Muscle of leg (tissue), 11 donors: Measurements from ENCODE around the gene TARDBP. TPM values are rescaled to one million over a fixed set of nuclear protein-coding genes. Genes with fewer than 3 reads are reported as not detected.
"Not testable (repeated sequence)": the region's sequence is repeated elsewhere in the genome, so short reads cannot be mapped to it uniquely, and the experiment has no call there.

ENCODE experiments used
- DNase-seq: peaks from one replicate; pipeline ENCODE4 v3.0.0; 2013
- H3K27ac ChIP-seq: one replicate; pipeline ENCODE4 v1.5.1; 2013; ENCODE audit warnings: mild to moderate bottlenecking, low read length, control low read depth
- H3K27me3 ChIP-seq: one replicate; pipeline ENCODE4 v1.6.1; 2013; ENCODE audit warnings: low read length; ENCODE audit not compliant: control insufficient read depth, insufficient read depth
- H3K36me3 ChIP-seq: one replicate; pipeline ENCODE4 v1.6.1; 2013; ENCODE audit warnings: low read length; ENCODE audit not compliant: control insufficient read depth, insufficient read depth
- H3K4me1 ChIP-seq: one replicate; pipeline ENCODE4 v1.6.1; 2013; ENCODE audit warnings: low read length; ENCODE audit not compliant: control insufficient read depth, insufficient read depth
- H3K4me3 ChIP-seq: one replicate; pipeline ENCODE4 v1.5.1; 2013; ENCODE audit warnings: low read length, control low read depth
- H3K9me3 ChIP-seq: replicated peaks from 2 replicates; pipeline ENCODE4 v1.6.1; 2013; ENCODE audit warnings: low read depth, low read length; ENCODE audit not compliant: control insufficient read depth
- WGBS: methylation state at CpG from one replicate; pipeline ENCODE4 v1.1.5; 2013; ENCODE audit warnings: missing lambda C conversion rate; ENCODE audit not compliant: insufficient coverage; 5-methylcytosine and 5-hydroxymethylcytosine counted together
- polyA plus RNA-seq, 8 donors: library from polyadenylated mRNA; unstranded; fragments of 120-200 nt; gene quantifications; one replicate each; pipeline versions ENCODE4 v1.2.1 to v1.2.3, GENCODE V29; 2013; ENCODE audit warnings: inconsistent platforms in 1 of 8, low replicate concordance in 1 of 8; ENCODE audit not compliant: insufficient read length in 8 of 8, insufficient read depth in 1 of 8
- total RNA-seq: library from RNA; stranded (reverse); fragments of 120-200 nt; gene quantifications from one replicate; pipeline ENCODE4 v1.2.4, GENCODE V29; 2013

The TARDBP gene
- total and polyA plus RNA-seq, 9 donors: 44.3 to 216 (median 201) TPM

DNA sequence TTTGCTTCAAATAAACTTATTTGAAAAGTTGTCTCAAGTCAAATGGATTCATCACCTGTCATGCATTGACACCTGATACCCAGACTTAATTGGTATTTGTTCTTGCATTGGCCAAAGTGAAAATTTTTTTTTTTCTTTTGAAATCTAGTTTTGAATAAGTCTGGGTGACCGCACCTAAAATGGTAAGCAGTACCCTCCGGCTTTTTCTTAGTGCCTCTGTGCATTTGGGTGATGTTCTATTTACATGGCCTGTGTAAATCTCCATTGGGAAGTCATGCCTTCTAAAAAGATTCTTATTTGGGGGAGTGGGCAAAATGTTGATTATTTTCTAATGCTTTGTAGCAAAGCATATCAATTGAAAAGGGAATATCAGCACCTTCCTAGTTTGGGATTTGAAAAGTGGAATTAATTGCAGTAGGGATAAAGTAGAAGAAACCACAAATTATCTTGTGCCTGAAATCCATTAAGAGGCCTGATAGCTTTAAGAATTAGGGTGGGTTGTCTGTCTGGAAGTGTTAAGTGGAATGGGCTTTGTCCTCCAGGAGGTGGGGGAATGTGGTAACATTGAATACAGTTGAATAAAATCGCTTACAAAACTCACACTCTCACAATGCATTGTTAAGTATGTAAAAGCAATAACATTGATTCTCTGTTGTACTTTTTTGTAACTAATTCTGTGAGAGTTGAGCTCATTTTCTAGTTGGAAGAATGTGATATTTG, 11.9 kb downstream of the TARDBP start:
- no peak overlapping the region for H3K27ac ChIP-seq
- 100% methylated on average over 2 of the region's 3 CpGs for WGBS
- no peaks in the 10 kb centered on the region for H3K27me3 ChIP-seq
- H3K4me3 ChIP-seq: no peak overlapping the region
- DNase-seq: no peak
- H3K36me3 ChIP-seq: peaks cover 52% of the 10 kb centered on the region
- no peaks in the 10 kb centered on the region for H3K4me1 ChIP-seq
- H3K9me3 ChIP-seq: no peaks in the 10 kb centered on the region

DNA sequence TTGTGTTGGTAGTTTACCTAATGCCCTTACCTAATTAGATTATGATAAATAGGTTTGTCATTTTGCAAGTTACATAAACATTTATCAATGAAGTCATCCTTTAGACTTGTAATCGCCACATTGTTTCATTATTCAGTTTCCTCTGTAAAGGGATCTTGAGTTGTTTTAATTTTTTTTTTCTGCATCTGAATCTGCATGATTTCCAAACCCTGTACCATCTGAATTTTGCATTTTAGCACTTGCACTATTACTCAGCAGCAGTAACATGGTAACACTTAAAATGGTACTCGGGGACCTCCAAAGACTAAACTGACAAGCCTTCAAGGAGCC, 12.4 kb downstream of the TARDBP start:
- Histone ChIP-seq H3K36me3 (peaks cover 52% of the 10 kb centered on the region), H3K9me3 (no peaks in the 10 kb centered on the region), H3K4me1 (no peaks in the 10 kb centered on the region), H3K4me3 (no peak overlapping the region), H3K27me3 (no peaks in the 10 kb centered on the region), H3K27ac (no peak overlapping the region)
- DNase-seq: no peak
- WGBS: no CpG with 5 or more reads among the region's 2 CpGs

DNA sequence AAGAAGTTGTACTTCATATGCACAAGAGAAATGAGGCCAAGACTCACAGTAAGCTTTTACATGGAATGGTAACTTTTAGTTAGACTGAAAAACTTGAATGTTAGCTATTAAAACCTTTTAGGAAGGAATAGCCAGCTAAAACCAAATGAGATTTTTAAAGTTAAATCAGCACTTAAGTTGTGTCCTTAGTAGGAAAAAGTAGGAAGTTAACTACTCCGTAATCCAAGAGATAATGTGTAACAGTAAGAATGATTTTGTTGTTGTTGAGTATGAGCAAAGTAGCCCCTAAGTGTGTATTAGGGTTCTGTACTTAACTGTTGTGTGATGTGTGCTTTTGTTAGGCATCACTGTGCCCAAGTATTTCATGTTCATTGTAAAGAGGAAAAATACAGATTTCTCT, 13.2 kb downstream of the TARDBP start:
- no peak overlapping the region for H3K27ac ChIP-seq
- no peak for DNase-seq
- H3K9me3 ChIP-seq: no peaks in the 10 kb centered on the region
- H3K4me1 ChIP-seq: no peaks in the 10 kb centered on the region
- no peaks in the 10 kb centered on the region for H3K27me3 ChIP-seq
- H3K36me3 ChIP-seq: peaks cover 48% of the 10 kb centered on the region
- WGBS: no CpG with 5 or more reads among the region's 1 CpG
- H3K4me3 ChIP-seq: no peak overlapping the region

DNA sequence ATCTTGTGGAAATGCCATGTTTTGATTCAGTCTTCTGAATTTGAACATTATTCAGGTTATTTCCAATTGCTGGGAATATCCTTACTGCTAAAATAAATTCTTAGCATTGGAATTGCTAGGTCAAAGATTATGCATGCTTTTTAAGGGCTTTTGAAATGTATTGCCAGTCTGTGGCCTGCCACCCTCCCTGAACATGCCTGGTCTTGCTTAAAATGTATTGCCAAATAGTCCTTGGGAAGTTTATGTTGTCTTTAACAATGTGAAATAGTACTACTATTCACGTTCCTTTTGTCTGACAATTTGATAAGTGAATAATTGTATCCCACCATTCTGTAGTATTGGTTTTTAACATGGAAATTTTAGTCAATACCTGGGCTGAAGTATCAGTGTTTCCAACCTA, 13.6 kb downstream of the TARDBP start:
- Histone ChIP-seq H3K27ac (no peak overlapping the region), H3K4me1 (no peaks in the 10 kb centered on the region), H3K9me3 (no peaks in the 10 kb centered on the region), H3K36me3 (peaks cover 47% of the 10 kb centered on the region), H3K27me3 (no peaks in the 10 kb centered on the region), H3K4me3 (no peak overlapping the region)
- no peak for DNase-seq
- no CpG with 5 or more reads among the region's 1 CpG for WGBS

DNA sequence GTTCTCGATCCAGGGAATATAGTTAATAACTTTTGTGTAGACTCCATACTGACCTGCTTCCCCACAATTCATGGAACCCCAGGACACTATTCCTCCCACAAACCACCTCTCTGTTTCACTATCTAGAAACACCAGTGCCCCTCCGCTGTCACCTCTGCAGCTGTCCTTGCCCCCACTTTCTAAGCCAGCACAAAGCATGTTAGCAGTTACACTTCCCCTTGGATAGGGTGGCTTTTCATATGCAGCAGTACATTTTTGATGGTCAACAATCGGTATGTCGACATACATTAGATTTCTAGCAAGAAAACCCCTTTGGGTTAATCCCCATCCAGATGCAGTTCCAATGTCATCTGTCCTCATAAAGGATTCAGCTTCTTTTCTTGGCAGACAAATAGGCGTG, 14.4 kb downstream of the TARDBP start:
- Histone ChIP-seq H3K9me3 (no peaks in the 10 kb centered on the region), H3K27ac (no peak overlapping the region), H3K4me3 (no peak overlapping the region), H3K36me3 (peaks cover 39% of the 10 kb centered on the region), H3K27me3 (no peaks in the 10 kb centered on the region), H3K4me1 (no peaks in the 10 kb centered on the region)
- DNase-seq: no peak
- WGBS: no CpG with 5 or more reads among the region's 5 CpGs

DNA sequence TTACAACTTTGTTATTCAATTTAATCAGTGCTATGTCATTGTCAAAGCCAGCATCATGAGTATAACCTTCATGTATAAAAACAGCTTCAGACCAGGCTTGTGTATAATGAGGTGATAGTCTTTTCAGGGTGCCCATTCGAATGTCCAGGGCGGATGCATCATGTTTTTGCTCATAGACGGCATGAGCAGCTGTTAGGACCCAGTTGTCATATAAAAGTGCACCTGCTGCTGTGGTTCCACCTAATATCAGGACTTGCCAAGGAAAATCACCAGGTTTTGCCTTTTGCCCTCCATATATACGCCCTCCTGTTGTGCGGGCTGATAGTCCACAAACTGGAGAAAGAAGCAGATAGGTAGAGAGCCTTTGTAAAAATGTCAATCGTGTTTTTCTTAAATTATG, 14.9 kb downstream of the TARDBP start:
- H3K27me3 ChIP-seq: no peaks in the 10 kb centered on the region
- no peak overlapping the region for H3K27ac ChIP-seq
- no peaks in the 10 kb centered on the region for H3K4me1 ChIP-seq
- H3K9me3 ChIP-seq: no peaks in the 10 kb centered on the region
- DNase-seq: no peak
- 68% methylated on average over 3 of the region's 6 CpGs for WGBS
- peaks cover 35% of the 10 kb centered on the region for H3K36me3 ChIP-seq
- no peak overlapping the region for H3K4me3 ChIP-seq

DNA sequence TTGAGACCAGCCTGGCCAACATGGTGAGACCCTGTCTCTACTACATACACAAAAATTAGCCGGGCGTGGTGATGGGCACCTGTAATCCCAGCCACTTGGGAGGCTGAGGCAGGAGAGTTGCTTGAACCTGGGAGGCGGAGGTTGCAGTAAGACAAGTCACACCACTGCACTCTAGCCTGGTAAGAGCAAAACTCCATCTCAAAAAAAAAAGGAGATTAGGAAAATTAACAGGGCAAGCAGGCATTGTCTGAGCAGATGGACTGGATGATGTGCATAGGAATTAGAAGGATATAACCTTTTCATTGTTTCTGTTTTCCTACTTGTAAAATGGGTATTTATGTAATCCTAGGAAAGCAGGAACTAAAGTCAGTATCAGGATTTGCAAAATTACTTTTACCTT, 15.6 kb downstream of the TARDBP start:
- peaks cover 33% of the 10 kb centered on the region for H3K36me3 ChIP-seq
- no peak overlapping the region for H3K4me3 ChIP-seq
- WGBS: no CpG with 5 or more reads among the region's 3 CpGs
- no peaks in the 10 kb centered on the region for H3K4me1 ChIP-seq
- DNase-seq: no peak
- no peaks in the 10 kb centered on the region for H3K27me3 ChIP-seq
- no peaks in the 10 kb centered on the region for H3K9me3 ChIP-seq
- H3K27ac ChIP-seq: no peak overlapping the region

DNA sequence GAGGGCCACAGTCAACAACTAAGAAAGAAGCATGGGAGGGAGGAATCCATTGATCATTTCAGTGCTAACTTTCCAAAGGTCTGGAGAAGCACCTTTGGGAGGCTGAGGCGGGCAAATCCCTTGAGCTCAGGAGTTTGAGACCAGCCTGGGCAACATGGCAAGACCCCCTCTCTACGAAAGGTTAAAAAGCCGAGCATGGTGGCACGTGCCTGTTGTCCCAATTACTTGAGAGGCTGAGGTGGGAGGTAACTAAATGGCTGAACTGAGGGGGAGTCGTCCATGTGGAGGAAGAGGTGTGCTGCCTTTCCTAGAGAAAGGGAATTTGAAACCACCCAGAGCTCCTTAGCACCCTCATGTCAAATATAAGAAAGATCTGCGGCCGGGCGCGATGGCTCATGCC, 18.4 kb downstream of the TARDBP start:
- Histone ChIP-seq H3K9me3 (no peaks in the 10 kb centered on the region), H3K27me3 (no peaks in the 10 kb centered on the region), H3K27ac (no peak overlapping the region), H3K4me3 (no peak overlapping the region), H3K4me1 (no peaks in the 10 kb centered on the region), H3K36me3 (peaks cover 22% of the 10 kb centered on the region)
- DNase-seq: no peak
- WGBS: 75% methylated on average over 5 of the region's 9 CpGs

DNA sequence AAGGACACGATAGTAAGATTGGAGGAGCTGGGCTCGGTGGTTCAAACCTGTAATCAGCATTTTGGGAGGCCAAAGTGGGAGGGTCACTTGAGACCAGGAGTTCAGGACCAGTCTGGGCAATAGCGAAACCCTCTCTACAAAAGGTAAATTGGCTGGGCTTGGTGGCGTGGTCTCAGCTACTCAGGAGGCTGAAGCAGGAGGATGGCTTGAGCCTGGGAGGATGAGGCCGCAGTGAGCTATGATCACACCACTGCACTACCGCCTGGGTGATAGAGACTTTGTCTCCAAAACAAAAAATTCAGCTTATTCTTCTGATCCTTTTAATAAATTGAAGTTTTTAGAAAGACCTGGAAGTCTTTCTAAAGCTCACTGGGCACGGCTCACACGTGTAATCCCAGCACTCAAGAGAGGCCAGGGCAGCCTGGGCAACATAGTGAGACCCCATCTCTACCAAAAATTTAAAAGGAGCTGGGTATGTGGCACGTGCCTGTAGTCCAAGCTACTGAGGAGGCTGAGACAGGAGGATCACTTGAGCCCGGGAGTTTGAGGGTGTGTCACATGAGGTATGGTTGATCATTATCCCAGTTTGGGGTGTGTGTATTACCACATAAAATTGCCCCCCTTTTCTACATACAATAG, 19.3 kb downstream of the TARDBP start:
- Histone ChIP-seq H3K9me3 (no peaks in the 10 kb centered on the region), H3K27ac (no peak overlapping the region), H3K36me3 (peaks cover 18% of the 10 kb centered on the region), H3K4me1 (no peaks in the 10 kb centered on the region), H3K27me3 (no peaks in the 10 kb centered on the region), H3K4me3 (no peak overlapping the region)
- WGBS: 86% methylated on average over 1 of the region's 10 CpGs
- no peak for DNase-seq

DNA sequence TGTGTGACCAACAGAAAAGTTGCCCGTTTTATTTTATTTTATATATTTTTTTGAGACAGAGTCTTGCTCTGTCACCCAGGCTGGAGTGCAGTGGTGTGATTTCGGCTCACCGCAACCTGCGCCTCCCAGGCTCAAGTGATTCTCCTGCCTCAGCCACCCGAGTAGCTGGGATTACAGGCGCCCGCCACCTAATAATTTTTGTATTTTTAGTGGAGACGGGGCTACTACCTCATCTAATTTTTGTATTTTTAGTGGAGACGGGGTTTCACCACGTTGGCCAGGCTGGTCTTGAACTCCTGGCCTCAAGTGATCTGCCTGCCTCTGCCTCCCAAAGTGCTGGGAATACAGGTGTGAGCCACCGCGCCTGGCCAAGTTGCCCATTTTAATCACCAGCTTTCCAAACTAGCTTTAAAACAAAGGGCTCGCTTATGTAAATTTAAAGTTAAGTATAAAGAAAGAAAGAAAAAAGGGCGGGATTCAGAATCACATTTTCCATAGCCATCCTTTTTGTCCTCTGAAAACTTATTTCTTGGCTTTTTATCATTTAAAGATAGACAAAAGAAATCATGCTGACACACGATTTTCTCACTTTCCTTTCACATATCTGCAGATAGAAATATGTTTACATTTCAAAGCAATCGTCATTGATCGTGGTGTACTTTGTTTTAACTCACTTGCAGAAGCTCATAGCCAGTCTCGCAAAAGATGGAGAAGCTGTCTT, 24.7 kb downstream of the TARDBP start:
- not testable (repeated sequence) for H3K27me3 ChIP-seq, H3K27ac ChIP-seq, H3K9me3 ChIP-seq, H3K36me3 ChIP-seq, H3K4me3 ChIP-seq, DNase-seq, H3K4me1 ChIP-seq
- WGBS: 0% methylated on average over 1 of the region's 18 CpGs
